IPS-18a (cell line): ENCODE measurements around the gene CNRIP1.

Source experiments
- H3K27ac ChIP-seq: one replicate; pipeline ENCODE4 v1.5.1; 2013; ENCODE audit warnings: low read length
- H3K27me3 ChIP-seq: one replicate; pipeline ENCODE4 v1.6.1; 2013; ENCODE audit warnings: mild to moderate bottlenecking, low read length; ENCODE audit not compliant: control insufficient read depth, insufficient read depth
- H3K36me3 ChIP-seq: one replicate; pipeline ENCODE4 v1.6.1; 2013; ENCODE audit warnings: low read depth, low read length; ENCODE audit not compliant: control insufficient read depth
- H3K4me1 ChIP-seq: one replicate; pipeline ENCODE4 v1.6.1; 2013; ENCODE audit warnings: low read depth, low read length; ENCODE audit not compliant: control insufficient read depth
- H3K4me3 ChIP-seq: one replicate; pipeline ENCODE4 v1.5.1; 2013; ENCODE audit warnings: low read length
- H3K9ac ChIP-seq: one replicate; pipeline ENCODE4 v1.6.1; 2013; ENCODE audit warnings: mild to moderate bottlenecking, low read length, moderate library complexity
- H3K9me3 ChIP-seq: one replicate; pipeline ENCODE4 v1.6.1; 2013; ENCODE audit warnings: low read depth, low read length; ENCODE audit not compliant: control insufficient read depth

The CNRIP1 gene, protein sequence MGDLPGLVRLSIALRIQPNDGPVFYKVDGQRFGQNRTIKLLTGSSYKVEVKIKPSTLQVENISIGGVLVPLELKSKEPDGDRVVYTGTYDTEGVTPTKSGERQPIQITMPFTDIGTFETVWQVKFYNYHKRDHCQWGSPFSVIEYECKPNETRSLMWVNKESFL

DNA sequence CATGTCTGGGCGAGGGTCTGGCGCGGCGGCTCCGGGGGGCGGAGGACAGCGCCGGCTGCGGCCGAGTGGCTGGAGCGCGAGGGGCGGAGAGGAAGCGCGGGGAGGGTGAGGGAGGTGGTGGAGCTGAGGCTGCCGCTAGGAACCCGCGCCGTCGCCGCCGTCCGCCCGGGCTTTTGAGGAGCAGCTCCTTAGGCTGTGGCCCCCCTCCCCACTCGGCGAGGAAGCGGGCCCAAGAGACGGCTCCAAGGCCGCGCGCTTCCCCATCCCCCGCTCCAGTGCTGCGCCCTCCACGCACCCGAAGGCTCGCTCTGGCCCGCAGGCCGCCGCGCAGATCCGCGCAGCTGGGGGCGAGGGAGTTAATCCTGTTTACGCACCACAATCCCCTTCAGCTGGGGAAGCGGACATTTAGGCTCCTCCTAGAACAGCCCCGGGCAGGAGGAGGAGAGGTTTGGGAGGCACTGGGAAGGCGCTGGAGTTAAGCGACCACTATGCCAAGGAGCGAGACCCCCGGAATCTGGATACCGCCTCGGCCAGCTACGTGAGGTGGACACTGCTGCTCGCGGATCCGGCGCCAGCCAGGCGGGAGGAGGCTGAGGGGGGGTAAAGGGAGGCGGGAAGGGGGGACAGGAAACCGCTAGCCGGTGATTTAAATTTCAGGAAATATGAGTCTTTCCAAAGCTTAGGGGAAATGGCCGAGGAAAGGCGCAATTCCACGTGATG, at the start of gene CNRIP1:
CNRIP1 (minus strand) TSS at position 552 of the 720 bp plus-strand sequence; CDS start at position 3, 549 bp downstream.
- Histone ChIP-seq H3K4me1 (peaks cover 4% of the 10 kb centered on the region), H3K9ac (peak within 1 kb of the TSS; percentile 35), H3K4me3 (peak within 1 kb of the TSS; percentile 68), H3K9me3 (no peaks in the 10 kb centered on the region), H3K27me3 (peaks cover 53% of the 10 kb centered on the region), H3K36me3 (no peaks in the 10 kb centered on the region), H3K27ac (no peak within 1 kb of the TSS)

DNA sequence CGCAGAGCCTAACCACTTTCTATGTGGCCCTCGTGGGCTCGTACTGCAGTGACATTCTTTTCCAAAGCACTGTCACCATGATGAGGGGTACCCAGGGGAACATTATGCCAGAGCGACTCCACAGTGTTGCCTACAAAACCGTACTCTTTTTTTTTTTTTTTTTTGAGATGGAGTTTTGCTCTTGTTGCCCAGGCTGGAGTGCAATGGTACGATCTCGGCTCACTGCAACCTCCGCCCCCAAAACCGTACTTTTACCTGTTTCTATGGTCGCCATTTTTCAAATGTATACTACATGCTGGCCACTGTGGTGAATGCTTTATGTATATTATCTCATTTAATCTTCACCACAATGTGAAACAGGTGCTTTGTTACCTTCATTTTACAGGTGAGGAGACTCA, 49.6 kb upstream of the CNRIP1 start:
- no peak overlapping the region for H3K9ac ChIP-seq
- H3K4me1 ChIP-seq, result no peaks in the 10 kb centered on the region
- H3K27ac ChIP-seq, result no peak overlapping the region
- H3K9me3 ChIP-seq, result no peaks in the 10 kb centered on the region
- H3K27me3 ChIP-seq, result no peaks in the 10 kb centered on the region
- H3K4me3 ChIP-seq, result no peak overlapping the region
- H3K36me3 ChIP-seq, result no peaks in the 10 kb centered on the region

DNA sequence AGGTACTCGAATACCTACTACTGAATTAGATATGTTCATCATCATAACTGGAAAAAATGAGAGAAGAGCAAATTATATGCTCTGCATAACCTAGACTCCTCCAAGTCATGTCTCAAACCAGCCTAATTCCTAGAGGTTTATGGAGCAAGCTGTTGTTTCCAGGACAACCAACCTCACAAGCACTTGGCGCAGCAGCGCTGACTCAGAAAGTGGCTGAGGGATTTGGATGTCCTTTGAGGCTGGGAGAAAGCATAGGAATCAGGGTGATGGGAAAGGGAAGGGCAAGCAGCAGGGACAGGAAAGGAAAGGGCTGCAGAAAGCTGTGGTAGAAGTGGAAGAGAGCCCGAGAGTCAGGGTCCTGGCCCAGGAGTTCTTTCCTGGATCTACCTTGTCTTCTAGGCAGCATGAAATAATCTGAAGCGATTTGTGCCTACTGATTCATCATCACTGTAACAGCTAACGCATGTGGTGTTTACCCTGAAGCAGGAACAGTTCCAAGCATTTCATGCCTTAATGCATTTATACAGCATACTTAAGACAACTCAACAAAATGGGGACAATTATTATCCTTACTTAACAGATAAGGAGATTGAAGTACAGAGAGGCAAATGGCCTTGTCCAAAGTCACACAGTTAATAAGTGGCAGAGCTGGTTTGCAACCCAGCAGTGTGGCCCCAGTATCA, 49.0 kb upstream of the CNRIP1 start:
- Histone ChIP-seq H3K9ac (no peak overlapping the region), H3K4me1 (no peaks in the 10 kb centered on the region), H3K36me3 (no peaks in the 10 kb centered on the region), H3K27me3 (no peaks in the 10 kb centered on the region), H3K9me3 (no peaks in the 10 kb centered on the region), H3K27ac (no peak overlapping the region), H3K4me3 (no peak overlapping the region)

DNA sequence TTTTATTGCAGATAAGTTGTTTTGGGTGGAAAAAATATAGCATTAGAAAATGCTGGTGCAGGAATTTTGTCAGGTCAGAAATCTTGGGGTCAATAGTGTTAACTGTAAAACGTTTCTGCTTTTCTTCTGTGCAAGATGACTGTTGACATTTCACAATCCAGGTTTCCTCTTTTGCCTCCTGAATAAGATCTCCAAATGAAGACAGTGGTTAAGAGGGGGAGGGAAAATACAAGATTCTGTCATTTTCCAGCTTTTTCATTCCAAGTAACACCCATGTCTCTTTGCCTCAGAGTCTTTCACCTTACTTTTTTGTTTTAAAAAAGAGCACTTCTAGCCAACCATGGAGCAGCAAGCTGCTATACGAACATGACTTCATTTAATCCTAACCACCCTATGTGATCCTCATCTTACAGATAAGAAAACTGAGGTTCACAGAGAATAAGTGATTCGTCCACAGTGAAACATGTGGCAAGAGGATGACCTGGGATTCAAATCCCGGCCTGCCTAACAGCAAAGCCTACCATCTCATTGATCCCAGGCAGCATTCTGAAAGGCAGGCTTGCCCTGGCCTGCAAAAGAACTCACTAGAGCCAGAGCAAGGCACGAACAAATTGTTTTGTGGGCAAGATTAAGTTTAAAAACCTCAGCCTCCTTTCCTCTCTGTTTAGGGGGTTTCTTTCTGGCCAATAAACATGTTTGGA, 48.4 kb upstream of the CNRIP1 start:
- no peak overlapping the region for H3K27ac ChIP-seq
- H3K36me3 ChIP-seq, result no peaks in the 10 kb centered on the region
- H3K9me3 ChIP-seq, result no peaks in the 10 kb centered on the region
- no peaks in the 10 kb centered on the region for H3K4me1 ChIP-seq
- no peak overlapping the region for H3K4me3 ChIP-seq
- peaks cover under 1% of the 10 kb centered on the region for H3K27me3 ChIP-seq
- no peak overlapping the region for H3K9ac ChIP-seq

DNA sequence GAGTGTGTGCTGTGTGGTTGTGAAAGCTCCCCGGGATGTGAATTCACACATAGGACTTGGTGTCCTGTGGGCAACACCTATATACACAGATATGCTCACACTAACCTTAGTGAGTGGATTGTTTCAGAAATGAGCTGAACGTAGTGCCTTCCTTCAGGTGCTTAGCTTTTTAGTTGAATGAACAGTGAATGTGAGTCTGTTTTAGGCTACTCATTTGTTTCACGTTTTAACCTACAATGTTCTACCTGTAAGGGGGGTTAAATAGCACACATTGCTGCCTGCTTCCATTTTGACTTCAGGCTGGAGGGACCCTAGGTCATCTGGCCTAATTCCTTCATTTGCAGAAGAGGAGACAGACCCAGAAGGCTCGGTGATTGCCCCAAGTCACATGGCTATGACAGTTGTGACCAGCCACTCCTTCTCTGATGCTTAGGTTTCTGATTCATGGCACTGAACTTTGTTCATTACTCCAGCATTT, 46.4 kb upstream of the CNRIP1 start:
- Histone ChIP-seq H3K4me3 (no peak overlapping the region), H3K9ac (no peak overlapping the region), H3K27me3 (peaks cover 11% of the 10 kb centered on the region), H3K4me1 (no peaks in the 10 kb centered on the region), H3K27ac (no peak overlapping the region), H3K36me3 (no peaks in the 10 kb centered on the region), H3K9me3 (no peaks in the 10 kb centered on the region)

DNA sequence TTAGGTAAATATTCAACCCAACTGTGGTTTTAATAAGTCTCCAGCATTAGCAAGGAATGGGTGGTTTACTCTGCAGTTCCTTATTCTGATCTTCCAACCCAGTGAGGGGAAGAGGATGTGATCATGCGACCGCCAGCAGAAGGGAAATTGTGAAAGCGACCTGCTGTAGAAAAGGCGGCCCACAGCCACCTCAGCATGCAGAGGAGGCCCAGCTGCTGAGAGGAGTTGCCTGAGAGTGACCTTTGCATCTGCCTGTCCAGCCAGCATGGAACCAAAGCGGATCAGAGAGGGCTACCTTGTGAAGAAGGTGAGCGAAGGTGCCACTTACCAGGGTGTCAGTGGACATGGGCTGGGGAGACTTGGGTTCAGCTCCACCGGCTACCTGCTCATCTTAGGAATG, 45.3 kb upstream of the CNRIP1 start, which contains the start of gene PLEK:
PLEK (plus strand) TSS at position 196 of the 400 bp plus-strand sequence; CDS start at position 266, 70 bp downstream.
- Histone ChIP-seq H3K27me3 (peaks cover 11% of the 10 kb centered on the region), H3K9ac (no peak within 1 kb of the TSS), H3K4me1 (no peaks in the 10 kb centered on the region), H3K9me3 (no peaks in the 10 kb centered on the region), H3K36me3 (no peaks in the 10 kb centered on the region), H3K4me3 (no peak within 1 kb of the TSS), H3K27ac (no peak within 1 kb of the TSS)

DNA sequence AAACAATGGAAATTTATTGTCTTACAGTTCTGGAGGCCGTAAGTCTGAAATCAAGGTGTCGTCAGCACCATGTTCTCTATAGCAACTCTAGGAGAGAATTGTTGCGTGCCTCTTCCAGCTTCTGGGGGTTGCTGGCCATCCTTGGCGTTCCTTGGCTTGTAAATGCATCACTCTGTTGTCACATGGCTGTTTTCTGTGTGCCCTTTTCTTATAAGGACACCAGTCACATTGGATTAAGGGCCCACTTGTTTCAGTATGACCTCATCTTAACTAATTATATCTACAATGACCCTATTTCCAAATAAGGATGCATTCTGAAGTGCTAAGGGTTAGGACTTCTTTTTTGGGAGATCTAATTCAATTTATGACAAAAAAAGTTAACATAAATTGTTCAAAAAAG, 44.0 kb upstream of the CNRIP1 start:
- no peaks in the 10 kb centered on the region for H3K36me3 ChIP-seq
- H3K9ac ChIP-seq, result no peak overlapping the region
- H3K27me3 ChIP-seq, result peaks cover 11% of the 10 kb centered on the region
- H3K9me3 ChIP-seq, result no peaks in the 10 kb centered on the region
- no peak overlapping the region for H3K4me3 ChIP-seq
- H3K4me1 ChIP-seq, result no peaks in the 10 kb centered on the region
- H3K27ac ChIP-seq, result no peak overlapping the region

DNA sequence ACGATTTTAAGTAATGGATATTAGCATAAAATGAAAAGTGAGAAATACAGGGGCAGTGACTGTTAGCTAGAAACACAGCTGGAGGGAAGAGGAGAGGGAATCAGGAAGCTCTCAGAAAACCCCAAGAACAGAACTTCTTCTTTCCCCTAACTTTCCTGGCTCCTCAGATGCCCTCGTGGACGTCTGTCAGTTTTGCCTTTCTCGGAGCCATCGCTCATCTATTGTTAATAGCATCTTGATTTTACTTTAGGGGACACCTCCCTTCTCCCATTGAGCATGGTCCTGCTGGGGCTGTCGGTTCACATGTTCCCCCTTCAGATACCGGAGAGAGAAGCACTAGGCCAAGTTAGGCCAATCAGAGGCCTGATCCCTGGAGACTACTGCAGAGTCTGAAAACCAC, 43.0 kb upstream of the CNRIP1 start:
- H3K27ac ChIP-seq, result no peak overlapping the region
- peaks cover 11% of the 10 kb centered on the region for H3K27me3 ChIP-seq
- H3K4me3 ChIP-seq, result no peak overlapping the region
- H3K4me1 ChIP-seq, result no peaks in the 10 kb centered on the region
- no peaks in the 10 kb centered on the region for H3K9me3 ChIP-seq
- no peaks in the 10 kb centered on the region for H3K36me3 ChIP-seq
- no peak overlapping the region for H3K9ac ChIP-seq

DNA sequence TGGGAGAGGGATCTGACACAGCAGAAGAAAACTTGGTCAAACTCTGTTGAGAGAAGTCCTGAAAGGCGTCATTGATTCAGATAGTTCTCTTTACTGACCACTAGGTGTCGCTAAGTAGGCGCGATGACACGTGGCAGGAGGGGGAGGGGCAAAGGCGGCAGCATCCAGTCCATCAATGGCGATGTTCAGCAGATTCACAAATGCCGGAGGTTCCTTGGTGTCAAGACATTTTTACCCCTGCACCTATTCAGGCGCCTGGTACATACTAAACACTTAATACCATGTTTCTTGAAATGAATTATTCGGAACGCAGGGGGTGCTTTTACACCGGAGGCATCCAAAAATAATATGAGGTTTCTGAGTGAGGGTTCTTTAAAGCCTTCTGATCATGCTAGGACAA, 42.3 kb upstream of the CNRIP1 start:
- Histone ChIP-seq H3K27ac (no peak overlapping the region), H3K4me3 (no peak overlapping the region), H3K27me3 (peaks cover 11% of the 10 kb centered on the region), H3K36me3 (no peaks in the 10 kb centered on the region), H3K9me3 (no peaks in the 10 kb centered on the region), H3K9ac (no peak overlapping the region), H3K4me1 (no peaks in the 10 kb centered on the region)

DNA sequence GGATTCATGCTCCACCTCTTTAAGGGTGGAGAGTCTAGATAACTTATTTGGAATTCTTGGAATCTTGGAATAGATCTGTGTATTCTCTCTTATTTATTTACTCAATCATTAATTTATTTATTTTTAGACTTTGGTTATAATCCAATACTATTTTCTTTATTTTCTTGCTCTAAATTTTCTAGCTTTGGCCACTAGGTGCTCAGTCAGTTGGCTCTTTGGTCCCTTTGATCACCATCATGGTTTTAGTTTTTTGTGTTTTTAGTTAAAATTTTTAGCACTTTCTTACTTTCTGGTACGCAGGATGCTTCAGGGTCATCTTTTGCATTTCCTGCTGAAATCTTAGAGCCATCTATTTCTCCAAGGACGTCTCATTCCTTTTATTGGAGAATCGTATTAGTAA, 40.1 kb upstream of the CNRIP1 start:
- no peak overlapping the region for H3K4me3 ChIP-seq
- H3K27me3 ChIP-seq, result peaks cover 11% of the 10 kb centered on the region
- H3K27ac ChIP-seq, result no peak overlapping the region
- H3K9me3 ChIP-seq, result no peaks in the 10 kb centered on the region
- H3K36me3 ChIP-seq, result no peaks in the 10 kb centered on the region
- no peaks in the 10 kb centered on the region for H3K4me1 ChIP-seq
- H3K9ac ChIP-seq, result no peak overlapping the region

DNA sequence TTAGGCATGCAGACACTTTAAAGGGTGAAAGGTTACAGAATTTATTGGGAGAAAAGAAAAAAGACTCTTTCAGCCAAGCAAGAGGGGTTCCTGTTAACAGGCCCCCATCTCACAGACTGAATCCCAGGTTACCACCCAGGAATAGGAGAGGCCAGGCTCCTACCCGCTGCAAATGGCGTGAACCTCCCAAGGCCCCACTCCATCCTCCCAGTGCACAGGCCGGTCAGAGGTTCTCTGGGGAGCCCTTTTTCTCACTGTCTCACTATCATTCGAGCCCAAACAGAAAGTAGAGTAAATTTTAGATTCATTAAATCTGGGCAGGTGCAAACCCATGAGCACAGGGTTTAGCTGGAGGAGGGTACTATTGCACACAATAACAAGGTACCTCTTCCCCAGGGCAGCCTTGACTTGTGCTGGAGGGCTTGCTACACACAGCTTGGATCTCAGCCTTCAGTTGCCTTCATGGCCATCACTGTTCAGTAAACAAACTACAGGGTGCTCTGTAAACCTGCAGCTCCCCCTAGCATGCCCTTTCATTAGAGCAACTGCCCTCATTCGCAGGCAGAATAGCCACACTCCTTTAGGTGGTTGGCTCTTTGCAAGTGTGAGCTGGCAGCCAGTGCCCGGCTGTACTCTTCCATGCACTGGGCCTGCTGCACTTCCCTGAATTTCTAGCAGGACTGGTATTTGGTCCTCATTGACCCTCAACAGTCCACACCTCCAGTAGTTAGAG, 38.0 kb upstream of the CNRIP1 start:
- H3K9ac ChIP-seq, result no peak overlapping the region
- H3K36me3 ChIP-seq, result no peaks in the 10 kb centered on the region
- H3K27ac ChIP-seq, result no peak overlapping the region
- H3K27me3 ChIP-seq, result peaks cover 7% of the 10 kb centered on the region
- H3K9me3 ChIP-seq, result no peaks in the 10 kb centered on the region
- no peak overlapping the region for H3K4me3 ChIP-seq
- H3K4me1 ChIP-seq, result no peaks in the 10 kb centered on the region
